HG03066 (cell line): ENCODE data around the gene PCA3.
"Not testable (repeated sequence)": the region's sequence is repeated elsewhere in the genome, so short reads cannot be mapped to it uniquely, and the experiment has no call there.

Experiments
- ATAC-seq: cut with Tn5 transposase; IDR thresholded peaks from one replicate; pipeline ENCODE4 v1.9.1; 2021; ENCODE audit warnings: low read depth; ENCODE audit not compliant: unreplicated experiment

PCA3 gene

DNA sequence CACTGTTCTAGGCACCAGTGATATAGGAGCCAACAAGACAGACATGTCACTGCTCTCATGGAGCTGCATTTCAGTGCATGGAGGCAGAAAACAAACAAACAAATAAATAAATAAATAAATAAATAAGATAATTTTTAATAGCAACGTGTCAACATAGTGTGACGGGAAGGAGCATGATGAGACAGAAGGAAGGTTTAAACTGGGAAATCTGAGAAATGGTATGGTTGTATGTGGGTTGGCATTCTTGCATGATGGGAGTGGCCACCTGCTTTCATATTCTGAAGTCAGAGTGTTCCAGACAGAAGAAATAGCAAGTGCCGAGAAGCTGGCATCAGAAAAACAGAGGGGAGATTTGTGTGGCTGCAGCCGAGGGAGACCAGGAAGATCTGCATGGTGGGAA lies at the start of gene PCA3:
Gene PCA3, plus strand, starts transcription at position 301 of the 400 bp plus-strand sequence.
- ATAC-seq = no peak

DNA sequence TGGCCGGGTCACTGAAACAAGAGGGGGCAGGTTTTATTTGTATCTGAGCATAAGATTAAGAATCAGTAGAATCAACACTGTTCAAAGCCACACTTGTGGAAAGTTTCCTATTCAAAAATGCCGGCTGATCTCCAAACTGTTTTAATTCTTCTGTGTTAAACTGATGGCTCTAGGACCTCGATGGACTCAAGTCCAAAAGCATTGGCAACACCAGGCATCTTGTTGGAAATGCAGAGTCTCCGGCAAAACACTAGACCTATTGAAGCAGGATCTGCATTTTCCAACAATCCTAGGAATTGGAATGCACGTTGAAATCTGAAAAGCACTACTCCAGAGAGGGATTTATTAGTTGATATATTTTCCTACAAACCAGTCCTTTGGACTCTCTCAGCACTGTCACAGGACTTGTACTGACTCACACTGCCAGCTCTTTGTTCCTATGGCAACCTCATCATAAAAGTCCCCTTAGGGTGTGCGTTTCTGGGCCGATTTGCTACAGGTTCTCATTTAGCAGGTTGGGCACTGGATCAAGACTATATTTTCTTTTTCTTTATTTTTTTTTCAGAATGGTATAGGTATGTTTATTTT lies 48.1 kb upstream of the PCA3 start:
- no peak for ATAC-seq

DNA sequence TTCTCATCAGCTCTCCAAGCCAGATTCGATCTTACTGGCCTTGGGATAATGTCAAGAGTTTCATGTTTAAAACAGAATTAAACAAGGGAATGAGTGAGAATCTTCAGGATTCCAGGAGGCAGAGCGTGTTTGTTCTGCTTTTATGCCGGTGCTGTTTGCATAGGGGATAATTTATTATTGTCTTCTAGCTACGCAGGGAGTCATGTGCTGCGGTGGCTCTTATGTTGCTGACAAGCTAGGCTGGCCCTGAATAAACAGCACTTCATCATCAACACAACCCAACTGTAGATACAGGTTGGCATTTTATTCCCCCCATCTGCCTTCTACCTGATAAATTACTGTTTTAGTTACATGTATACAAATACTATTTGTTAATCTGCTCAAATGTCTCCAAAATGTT lies 47.1 kb upstream of the PCA3 start:
- no peak for ATAC-seq

DNA sequence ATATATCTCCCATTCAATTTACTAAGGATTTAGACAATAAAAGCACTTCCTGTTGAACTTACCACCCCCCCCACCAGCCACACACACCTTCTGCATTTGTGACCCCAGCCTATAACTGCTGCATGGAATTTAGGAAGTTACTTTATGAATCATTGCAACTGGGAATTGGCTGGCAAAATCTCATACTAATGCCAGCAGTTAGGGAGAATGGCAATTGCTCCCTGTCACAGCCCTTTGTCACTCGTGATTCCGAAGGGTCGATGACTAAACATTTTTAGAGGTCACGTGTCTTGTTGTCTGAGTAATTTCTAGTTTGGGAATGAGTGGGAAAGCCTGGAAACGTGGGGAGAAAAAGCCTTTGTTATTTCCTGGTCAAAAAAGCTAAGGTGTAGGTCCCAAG lies 46.6 kb upstream of the PCA3 start:
- no peak for ATAC-seq

DNA sequence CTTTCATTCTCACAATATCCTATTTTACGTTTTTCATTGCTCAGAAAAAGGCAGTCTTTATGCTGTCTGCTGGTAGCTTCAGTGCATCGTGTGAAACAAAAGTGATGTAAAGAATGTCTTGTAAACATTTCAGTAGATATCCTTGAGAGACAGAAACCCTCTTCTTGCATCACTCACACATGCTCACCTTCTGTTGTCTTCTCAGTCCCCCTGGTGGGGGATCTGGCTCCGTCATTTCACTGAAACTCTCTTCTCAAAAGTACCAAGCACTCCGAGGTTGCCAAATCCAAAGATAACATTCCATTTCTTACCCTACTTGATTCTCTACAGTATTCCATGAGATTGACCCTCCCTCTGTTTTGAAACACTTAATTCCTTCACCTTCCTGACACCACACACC lies 46.1 kb upstream of the PCA3 start:
- no peak for ATAC-seq

DNA sequence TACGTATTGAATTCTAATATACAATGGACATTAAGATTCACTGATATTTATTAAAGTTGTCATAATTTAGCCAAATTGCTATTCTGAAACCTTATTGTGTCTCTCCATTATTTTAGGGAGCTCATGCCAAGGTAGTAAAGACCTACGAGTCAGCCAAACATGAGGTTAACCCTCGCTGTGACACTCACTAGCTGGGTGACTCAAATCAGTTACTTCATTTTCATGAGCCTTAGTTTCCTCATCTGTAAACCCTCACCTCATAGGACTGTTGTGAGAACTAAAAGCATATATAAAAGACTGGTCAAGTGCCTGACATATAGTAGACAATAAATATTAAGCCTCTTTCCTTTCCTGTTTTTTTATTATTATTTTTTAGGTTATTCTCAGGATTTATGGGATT lies 44.0 kb upstream of the PCA3 start:
- ATAC-seq = no peak

DNA sequence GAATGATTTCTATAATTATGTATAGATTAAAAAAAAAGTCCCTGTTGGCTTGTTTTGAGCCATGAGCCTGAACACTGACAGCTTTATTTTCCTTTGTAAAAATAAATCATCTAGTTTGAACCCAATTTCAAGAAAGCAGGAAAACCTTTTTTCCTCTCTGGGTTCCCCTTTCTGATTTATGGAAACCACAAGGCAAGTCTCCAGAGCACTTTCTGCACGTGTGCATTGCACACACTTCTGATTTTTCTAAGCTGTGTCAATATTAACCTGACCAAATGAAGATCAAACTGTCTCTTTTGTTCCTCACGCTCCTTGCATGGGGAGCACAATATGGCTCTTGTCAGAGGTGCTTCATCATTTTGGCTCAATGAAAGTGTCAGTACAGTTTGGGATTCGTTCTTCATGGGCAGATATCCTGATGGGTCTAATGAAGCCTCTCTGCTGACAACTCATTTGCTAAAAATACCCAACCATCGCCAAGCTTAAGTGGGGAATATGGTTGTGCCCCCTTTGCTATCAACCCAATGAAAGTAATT lies 39.2 kb upstream of the PCA3 start:
- ATAC-seq = no peak

DNA sequence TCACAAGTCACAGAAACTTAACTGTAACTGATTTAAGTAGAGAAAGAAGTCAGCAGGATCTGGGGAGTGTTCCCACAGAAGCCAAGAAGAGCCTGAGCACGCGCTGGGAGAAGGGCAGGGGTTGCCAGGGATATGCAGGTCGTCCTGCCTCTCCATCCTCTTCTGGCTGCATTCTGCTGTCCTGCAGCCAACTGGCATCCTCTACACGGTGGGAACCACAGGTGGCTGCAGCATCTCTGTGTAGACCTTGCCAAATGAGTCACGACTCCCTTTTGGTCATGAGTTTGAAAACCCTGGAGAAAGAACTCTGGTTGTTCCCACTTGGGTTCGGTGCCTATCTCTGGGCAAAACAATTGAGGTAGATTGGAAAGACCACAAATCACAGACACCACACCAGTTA lies 38.4 kb upstream of the PCA3 start:
- ATAC-seq = no peak

DNA sequence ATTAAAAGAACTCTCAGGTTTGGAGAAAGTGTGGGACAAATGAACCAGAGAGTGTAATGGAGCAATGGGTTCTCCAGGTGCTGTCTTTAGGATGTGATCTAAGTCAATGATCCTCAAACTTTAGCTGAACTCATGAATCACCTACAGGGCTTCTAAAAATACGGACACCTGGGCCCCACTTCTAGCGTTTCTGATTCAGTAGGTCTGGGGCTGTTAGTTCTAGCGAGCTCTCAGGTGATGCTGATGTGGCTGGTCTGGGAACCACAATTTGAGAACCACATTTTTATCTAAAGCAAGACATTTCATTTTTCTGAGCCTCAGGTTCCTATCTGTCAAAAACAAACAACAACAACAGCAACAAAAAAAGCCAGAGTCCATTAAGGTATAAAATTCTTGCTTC lies 35.1 kb upstream of the PCA3 start:
- ATAC-seq = no peak

DNA sequence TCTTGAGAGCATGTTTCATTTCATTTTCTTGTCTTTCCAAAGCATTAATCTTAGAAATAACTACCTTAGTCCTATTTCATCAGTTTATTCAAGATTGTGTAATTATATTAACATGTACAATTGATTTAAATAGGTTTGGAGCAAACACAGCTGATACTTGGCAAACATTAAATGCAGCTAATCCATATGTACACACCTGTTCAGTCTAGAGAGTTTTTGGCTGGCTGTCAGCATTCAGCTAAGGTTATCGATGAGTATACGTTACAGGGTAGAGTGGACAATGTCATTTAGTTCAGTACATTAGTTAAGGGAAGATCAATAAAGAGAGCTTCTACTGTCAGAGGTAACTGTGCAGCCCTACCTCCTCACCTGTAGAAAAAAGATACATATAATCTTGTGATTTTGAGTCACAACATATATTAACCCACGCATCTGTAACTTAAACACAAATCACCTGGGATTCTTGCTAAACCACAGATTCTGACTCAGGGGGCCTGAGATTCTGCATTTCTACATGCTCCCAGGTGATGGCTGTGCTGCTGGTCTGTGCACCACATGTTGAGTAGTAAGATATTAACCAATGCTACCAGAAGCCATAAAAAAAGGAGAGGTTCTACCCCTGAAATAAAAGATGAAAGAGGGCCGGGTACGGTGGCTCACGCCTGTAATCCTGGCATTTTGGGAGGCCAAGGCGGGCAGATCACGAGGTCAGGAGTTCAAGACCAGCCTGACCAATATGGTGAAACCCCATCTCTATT lies 34.1 kb upstream of the PCA3 start:
- no peak for ATAC-seq

DNA sequence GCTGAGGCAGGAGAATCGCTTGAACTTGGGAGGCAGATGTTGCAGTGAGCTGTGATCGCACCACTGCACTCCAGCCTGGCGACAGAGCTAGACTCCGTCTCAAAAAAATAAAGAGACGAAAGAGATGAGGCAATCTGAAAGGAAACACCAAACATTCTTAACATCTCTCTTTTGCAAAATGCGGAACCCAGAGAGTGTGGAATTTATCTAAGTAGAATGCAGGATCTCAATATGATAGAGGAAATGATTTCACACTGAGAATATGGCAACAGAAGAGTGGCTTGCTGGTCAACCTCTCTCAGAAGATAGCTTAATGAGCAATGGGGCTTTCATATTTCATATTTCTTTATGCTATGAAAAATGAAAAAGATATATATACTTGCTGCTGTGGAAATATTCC lies 33.4 kb upstream of the PCA3 start:
- no peak for ATAC-seq

DNA sequence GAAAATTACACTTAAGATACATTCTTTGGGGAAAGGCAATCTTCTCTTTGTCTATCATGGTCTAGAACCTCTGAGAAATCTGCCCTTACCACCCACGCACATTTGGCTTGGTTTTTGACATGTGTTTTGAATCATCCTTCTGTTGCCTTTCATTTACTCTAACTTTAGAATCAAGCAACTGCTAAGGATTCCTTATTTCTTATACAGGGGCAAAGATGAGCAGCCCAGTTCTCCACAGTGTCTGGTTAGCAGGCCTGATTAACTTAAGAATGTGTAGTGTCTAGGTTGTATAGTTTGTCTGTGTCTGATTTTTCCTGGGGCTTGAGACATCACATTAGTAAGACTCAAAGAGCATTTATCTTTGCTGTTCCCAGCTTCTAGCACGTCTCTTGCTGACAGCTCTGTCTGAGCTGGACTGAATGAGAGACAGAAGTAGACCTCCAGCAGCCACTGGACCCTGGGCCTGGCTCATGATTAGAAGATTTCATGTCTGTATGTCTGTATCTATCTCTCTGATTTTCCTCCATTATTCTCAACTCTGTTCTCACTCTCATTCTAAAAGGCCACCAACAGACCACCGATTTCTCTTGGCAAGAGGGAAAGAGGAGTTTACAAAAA lies 31.8 kb upstream of the PCA3 start:
- ATAC-seq = no peak

DNA sequence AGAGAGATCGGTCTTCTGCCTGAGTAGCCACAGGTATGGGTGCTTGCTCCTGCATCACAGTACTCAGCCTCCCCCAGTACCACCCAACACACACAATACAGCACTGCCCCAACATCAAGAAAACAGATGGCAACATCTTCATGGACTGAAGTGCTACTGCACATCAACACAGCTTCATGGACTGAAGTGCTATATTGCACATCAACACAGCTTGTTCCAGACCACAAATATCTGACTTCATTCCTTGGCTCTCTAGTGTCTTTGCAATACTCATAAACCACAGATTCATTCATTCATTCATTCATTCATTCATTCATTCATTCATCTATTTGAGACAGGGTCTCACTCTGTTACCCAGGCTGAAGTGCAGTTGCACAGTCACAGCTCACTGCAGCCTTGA lies 31.1 kb upstream of the PCA3 start:
- no peak for ATAC-seq

DNA sequence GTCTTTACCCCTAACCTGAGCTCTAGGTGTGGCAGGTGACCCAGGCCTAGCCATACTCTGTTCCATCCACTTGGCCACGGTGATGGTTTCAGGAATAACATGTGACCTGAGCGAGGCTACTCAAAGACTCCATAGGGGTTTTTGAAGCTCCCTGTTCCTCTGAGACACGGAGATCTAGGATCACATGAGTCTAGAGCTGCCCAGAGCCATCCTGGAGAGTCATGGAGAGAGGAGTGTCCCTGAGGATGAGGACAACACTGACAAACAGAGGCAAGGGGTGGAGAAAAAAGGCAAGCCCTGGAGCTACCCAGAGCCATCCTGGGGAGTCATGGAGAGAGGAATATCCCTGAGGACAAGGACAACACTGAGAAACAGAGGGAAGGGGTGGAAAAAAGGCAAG lies 29.5 kb upstream of the PCA3 start:
- ATAC-seq = no peak

DNA sequence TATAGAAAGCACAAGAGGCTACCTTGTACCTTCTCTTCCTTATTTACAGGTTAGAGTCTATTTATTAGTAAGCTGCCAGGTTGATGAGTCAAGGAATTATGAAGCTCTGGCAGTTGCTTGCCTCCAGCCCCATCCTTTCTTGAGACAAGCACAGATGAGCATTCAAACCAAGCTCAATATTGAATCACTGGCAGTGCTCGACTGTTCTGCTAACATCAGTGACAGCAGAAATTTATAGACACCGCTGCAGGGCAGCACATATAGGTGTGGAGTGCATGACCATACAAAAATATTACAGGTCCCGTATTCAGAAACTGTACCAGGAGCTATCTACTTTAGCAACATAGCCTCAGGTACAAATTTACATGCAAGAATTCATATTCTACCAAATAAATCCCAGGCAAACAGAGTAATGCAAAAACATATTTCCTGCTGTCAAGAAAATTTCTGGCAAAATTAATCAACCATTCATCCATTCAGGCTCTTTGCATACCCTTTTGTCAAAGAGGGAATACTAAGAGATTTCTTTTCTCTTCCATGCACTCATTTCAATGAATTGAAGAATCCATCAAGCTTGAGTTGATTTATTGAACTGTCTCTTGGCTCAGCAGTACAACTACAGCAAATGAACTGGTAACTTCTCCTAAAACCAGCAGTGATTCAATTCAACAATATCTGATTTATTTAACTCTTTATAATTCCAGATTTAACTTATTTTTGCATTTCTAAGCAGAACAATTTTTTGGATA lies 26.9 kb upstream of the PCA3 start:
- ATAC-seq = no peak

DNA sequence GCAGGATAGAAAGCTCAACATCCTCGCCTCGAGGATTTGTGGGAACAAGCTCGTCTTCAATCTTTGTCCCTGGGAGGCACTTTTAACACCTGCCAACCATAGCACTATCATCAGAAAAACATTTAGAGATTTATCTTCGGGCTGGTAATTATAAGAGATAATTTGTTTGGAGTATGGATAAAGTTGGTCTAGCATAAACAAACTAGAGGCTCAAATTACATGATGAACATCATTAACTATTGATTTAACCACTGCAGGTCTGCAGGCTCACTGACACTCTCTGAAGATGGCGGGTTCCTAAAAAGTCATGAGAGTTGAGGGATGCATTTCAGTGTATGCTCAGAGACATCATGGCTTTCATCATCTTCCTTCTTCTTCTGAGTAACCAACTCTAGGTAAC lies 25.8 kb upstream of the PCA3 start:
- no peak for ATAC-seq

DNA sequence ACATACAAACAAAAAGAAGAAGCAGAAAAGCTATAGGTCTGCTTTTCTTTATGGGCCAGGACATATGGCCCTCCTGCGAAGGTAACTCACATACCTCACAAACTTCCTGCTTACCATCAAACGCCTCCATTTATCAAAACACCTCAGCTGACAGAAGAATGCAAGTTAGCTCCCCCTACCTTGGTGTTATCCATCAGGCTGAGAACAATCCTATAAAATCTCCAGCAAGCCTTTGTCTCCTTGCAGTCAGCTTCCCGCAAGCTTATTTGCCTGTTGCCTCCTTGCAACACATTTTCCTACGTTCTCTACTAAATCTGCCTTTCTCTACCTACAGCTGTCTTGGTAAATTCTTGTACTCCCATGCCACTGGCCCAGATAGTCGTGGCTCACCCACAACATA lies 22.7 kb upstream of the PCA3 start:
- ATAC-seq = no peak

DNA sequence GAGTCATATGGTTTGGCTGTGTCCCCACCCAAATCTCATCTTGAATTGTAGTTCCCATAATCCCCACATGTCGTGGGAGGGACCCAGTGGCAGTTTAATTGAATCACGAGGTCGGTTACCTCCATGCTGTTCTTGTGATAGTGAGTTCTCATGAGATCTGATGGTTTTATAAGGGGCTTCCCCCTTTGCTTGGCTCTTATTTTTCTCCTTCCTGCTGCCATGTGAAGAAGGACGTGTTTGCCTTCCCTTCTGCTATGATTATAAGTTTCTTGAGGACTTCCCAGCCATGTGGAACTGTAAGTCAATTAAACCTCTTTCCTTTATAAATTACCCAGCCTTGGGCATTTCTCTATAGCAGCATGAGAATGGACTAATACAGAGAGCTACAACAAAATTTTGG lies 21.3 kb upstream of the PCA3 start:
- ATAC-seq = not testable (repeated sequence)

DNA sequence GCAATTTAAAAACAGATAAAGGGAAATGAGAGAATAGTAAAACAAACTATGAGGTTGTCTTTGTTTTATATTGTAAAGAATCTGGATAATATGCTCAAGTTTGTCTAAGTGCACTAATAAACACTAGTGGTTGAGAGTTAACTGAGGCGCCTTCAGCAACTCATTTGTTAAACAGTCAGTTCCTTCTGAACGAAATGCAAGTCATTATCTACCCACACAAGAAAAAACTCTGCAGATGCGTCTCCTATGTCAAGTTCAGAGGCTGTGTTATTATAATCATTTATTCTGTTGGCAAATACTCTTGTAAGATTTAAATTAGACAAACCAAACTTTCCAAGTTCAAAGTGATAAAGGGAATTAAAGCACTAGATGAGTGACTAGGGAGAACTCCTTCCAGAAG lies 20.3 kb upstream of the PCA3 start:
- no peak for ATAC-seq

DNA sequence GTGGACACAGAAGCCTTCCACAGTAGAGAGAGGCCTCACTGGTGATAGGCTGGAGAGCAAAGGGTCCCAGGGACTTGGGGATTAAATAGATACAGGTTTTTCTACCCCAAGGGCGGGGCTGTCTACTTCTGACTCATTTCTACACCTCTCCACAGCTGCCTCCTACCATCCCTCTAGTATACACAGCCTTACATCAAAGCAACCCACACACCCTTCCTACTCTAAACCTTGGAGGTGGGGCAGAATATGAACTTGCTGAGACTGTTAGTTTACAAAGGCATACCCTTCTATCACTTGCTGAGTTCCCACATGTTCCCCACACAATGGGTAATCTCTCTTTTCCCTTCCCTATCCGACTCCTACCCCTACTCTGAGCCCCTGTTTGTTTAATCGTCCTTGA lies 19.9 kb upstream of the PCA3 start:
- ATAC-seq = no peak

DNA sequence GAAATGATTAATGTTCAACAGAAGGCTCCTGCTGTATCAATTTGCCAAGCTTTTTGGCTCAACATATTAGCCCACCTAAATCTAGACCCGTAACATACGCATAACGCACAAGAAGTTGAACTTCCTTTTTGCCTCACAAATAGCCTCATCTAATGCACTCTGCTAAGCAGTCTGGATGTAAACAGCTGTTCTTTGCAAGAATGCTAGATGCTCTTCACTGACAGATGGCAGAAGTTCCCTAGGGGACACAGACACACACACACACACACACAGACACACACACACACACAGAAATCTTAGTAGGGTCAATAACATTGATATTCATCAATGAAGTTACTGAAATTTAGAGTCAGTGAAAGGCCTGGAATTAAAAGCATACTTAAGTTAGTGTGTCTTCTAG lies 13.2 kb upstream of the PCA3 start:
- no peak for ATAC-seq
